CD14-positive monocyte (primary cell): ENCODE results near the gene TTC3. TPM values are rescaled to one million over a fixed set of nuclear protein-coding genes. Genes with fewer than 3 reads are reported as not detected.

Source experiments
- DNase-seq, 3 donors: peaks; one replicate each; pipeline ENCODE4 v3.0.0-alpha.2; 2011 to 2022
- H2AFZ ChIP-seq: 2 replicates; pipeline ENCODE4 v1.6.0; 2012; ENCODE audit warnings: mild to moderate bottlenecking, low read depth, low read length, inconsistent platforms; ENCODE audit not compliant: insufficient read depth, poor library complexity, severe bottlenecking
- H3K27ac ChIP-seq, 2 donors: 1 replicate in 1 of 2; 2 replicates in 1 of 2; pipeline ENCODE4 v1.5.1; 2012 to 2013; ENCODE audit warnings: low read length in 2 of 2, control low read depth in 1 of 2, inconsistent platforms in 1 of 2, low read depth in 1 of 2, mild to moderate bottlenecking in 1 of 2
- H3K27me3 ChIP-seq, 2 donors: one replicate each; pipeline versions ENCODE4 v1.6.0 to v1.6.1; 2011 to 2013; ENCODE audit warnings: low read length in 2 of 2; ENCODE audit not compliant: control insufficient read depth in 2 of 2, insufficient read depth in 2 of 2
- H3K36me3 ChIP-seq, 2 donors: replicated peaks in 1 of 2; 1 replicate in 1 of 2; 2 replicates in 1 of 2; pipeline versions ENCODE4 v1.5.1 to v1.6.1; 2012 to 2013; ENCODE audit warnings: low read length in 2 of 2, control low read depth in 1 of 2, inconsistent platforms in 1 of 2, mild to moderate bottlenecking in 1 of 2; ENCODE audit not compliant: insufficient read depth in 2 of 2, control insufficient read depth in 1 of 2
- H3K4me1 ChIP-seq, 2 donors: 1 replicate in 1 of 2; 2 replicates in 1 of 2; pipeline versions ENCODE4 v1.5.1 to v1.6.1; 2012 to 2013; ENCODE audit warnings: low read length in 2 of 2, control low read depth in 1 of 2, inconsistent platforms in 1 of 2, mild to moderate bottlenecking in 1 of 2, moderate library complexity in 1 of 2; ENCODE audit not compliant: insufficient read depth in 2 of 2, control insufficient read depth in 1 of 2
- H3K4me2 ChIP-seq: replicated peaks from 2 replicates; pipeline ENCODE3; 2012; ENCODE audit warnings: low read length, moderate library complexity, mild to moderate bottlenecking; ENCODE audit not compliant: poor library complexity, severe bottlenecking; ENCODE audit errors: extremely low read depth
- H3K4me3 ChIP-seq, 3 experiments: fragments of 200-600 bp in 1 of 3; sonication (generic) in 1 of 3; replicated peaks in 1 of 3; 1 replicate in 2 of 3; 2 replicates in 1 of 3; pipeline ENCODE4 v1.5.1; 2011 to 2013; ENCODE audit warnings: low read length in 3 of 3, mild to moderate bottlenecking in 3 of 3, control low read depth in 2 of 3, low read depth in 2 of 3, inconsistent platforms in 1 of 3, moderate library complexity in 1 of 3
- H3K79me2 ChIP-seq: 2 replicates; pipeline ENCODE4 v1.6.0; 2012; ENCODE audit warnings: mild to moderate bottlenecking, control low read depth, inconsistent platforms, low read length, moderate library complexity; ENCODE audit not compliant: insufficient read depth
- H3K9ac ChIP-seq: 2 replicates; pipeline ENCODE4 v1.6.0; 2017; ENCODE audit warnings: low read length, mild to moderate bottlenecking; ENCODE audit not compliant: insufficient read depth, poor library complexity, severe bottlenecking
- H3K9me3 ChIP-seq, 2 donors: replicated peaks in 1 of 2; 1 replicate in 1 of 2; 2 replicates in 1 of 2; pipeline versions ENCODE4 v1.5.1 to v1.6.1; 2012 to 2013; ENCODE audit warnings: low read length in 2 of 2, control low read depth in 1 of 2; ENCODE audit not compliant: control insufficient read depth in 1 of 2, insufficient read depth in 1 of 2
- H4K20me1 ChIP-seq: 2 replicates; pipeline ENCODE4 v1.6.0; 2012; ENCODE audit warnings: mild to moderate bottlenecking, low read length, control low read depth, moderate library complexity; ENCODE audit not compliant: insufficient read depth
- H3K27ac Mint-ChIP-seq, 7 donors: one replicate each; pipeline ENCODE4 v1.8.0; 2020; ENCODE audit warnings: mild to moderate bottlenecking in 7 of 7, mixed read lengths in 7 of 7, moderate library complexity in 6 of 7, inconsistent platforms in 2 of 7
- H3K27me3 Mint-ChIP-seq, 3 donors: one replicate each; pipeline ENCODE4 v1.8.0; 2021 to 2022; ENCODE audit warnings: low read depth in 3 of 3, mild to moderate bottlenecking in 3 of 3, mixed read lengths in 3 of 3, moderate library complexity in 3 of 3, inconsistent platforms in 1 of 3
- H3K36me3 Mint-ChIP-seq, 2 donors: one replicate each; pipeline ENCODE4 v1.8.0; 2020; ENCODE audit warnings: mixed read lengths in 2 of 2, inconsistent platforms in 1 of 2, mild to moderate bottlenecking in 1 of 2
- H3K4me1 Mint-ChIP-seq: one replicate; pipeline ENCODE4 v1.8.0; 2020; ENCODE audit warnings: mild to moderate bottlenecking, mixed read lengths
- H3K4me3 Mint-ChIP-seq, 2 donors: one replicate each; pipeline ENCODE4 v1.8.0; 2020; ENCODE audit warnings: mild to moderate bottlenecking in 2 of 2, mixed read lengths in 2 of 2, moderate library complexity in 1 of 2
- H3K9me3 Mint-ChIP-seq, 7 donors: one replicate each; pipeline ENCODE4 v1.8.0; 2020 to 2022; ENCODE audit warnings: mixed read lengths in 7 of 7, mild to moderate bottlenecking in 6 of 7, moderate library complexity in 6 of 7, inconsistent platforms in 2 of 7
- CTCF ChIP-seq: fragments of 200-600 bp; IDR thresholded peaks from one replicate; pipeline ENCODE4 v1.8.0; 2022; ENCODE audit warnings: antibody characterized with exemption, mild to moderate bottlenecking
- WGBS: methylation state at CpG from one replicate; pipeline ENCODE4 v1.1.5; 2013; ENCODE audit warnings: missing lambda C conversion rate; ENCODE audit not compliant: insufficient coverage; 5-methylcytosine and 5-hydroxymethylcytosine counted together
- intact Hi-C, 2 donors: fragments of 100-400 bp; cut with micrococcal nuclease; formaldehyde crosslinking; loops; one replicate each; pipeline versions ENCODE4 v1.15.0 to v1.15.1; 2023
- polyA plus RNA-seq, 3 donors: library from polyadenylated mRNA; depleted of rRNA in 1 of 3; unstranded in 2 of 3; stranded (reverse) in 1 of 3; fragments of 300-500 nt in 2 of 3; fragments of >200 nt in 1 of 3; fragmentation: Illumina TruSeq in 2 of 3; gene quantifications; 1 replicate in 2 of 3; 2 replicates in 1 of 3; pipeline ENCODE4 v1.2.3, GENCODE V29; 2012 to 2021

TTC3 gene
- polyA plus RNA-seq, 3 donors: 9.6 to 35.4 (median 17.9) TPM

- Histone ChIP-seq H3K27me3 (no peaks in the 10 kb centered on the region), H3K9me3 (no peaks in the 10 kb centered on the region), H3K79me2 (no peaks in the 10 kb centered on the region), H3K9ac (no peak overlapping the region), H3K36me3 (peaks cover 77 to 93% of the 10 kb centered on the region in 2 donors), H3K4me3 (no peak overlapping the region), H3K4me1 (no peaks in the 10 kb centered on the region), H2AFZ (no peak overlapping the region), H4K20me1 (peaks cover 24% of the 10 kb centered on the region), H3K27ac (no peak overlapping the region), H3K4me2 (no peak overlapping the region)
- Mint-ChIP-seq H3K27me3 (no peaks in the 10 kb centered on the region), H3K27ac (peak overlapping the region in 2 of 7 donors; percentile 21 to 28), H3K9me3 (peaks cover 0 to 2% (median 0%) of the 10 kb centered on the region in 7 donors), H3K4me1 (no peaks in the 10 kb centered on the region), H3K36me3 (peaks cover 87 to 93% of the 10 kb centered on the region in 2 donors), H3K4me3 (no peak overlapping the region)
- 98% methylated on average over 9 of the region's 9 CpGs for WGBS
- TF ChIP-seq CTCF: no peak
- no peak for DNase-seq
- intact Hi-C loops: no loop called here
Measured at GRCh38 chr21:37233551-37234146, 160.6 kb downstream of the TTC3 start.

- no peaks in the 10 kb centered on the region for H3K4me1 ChIP-seq
- DNase-seq: no peak
- H3K4me3 Mint-ChIP-seq: no peak overlapping the region
- no peak overlapping the region for H3K4me3 ChIP-seq
- H3K27ac Mint-ChIP-seq: peak overlapping the region in 3 of 7 donors; percentile 7 to 27 (median 12)
- no peaks in the 10 kb centered on the region for H3K27me3 ChIP-seq
- H3K4me2 ChIP-seq: no peak overlapping the region
- H3K27ac ChIP-seq: no peak overlapping the region
- H4K20me1 ChIP-seq: peaks cover 51% of the 10 kb centered on the region
- H3K9ac ChIP-seq: no peak overlapping the region
- peaks cover 28% of the 10 kb centered on the region for H3K79me2 ChIP-seq
- intact Hi-C loops: no loop called here
- 100% methylated on average over 2 of the region's 2 CpGs for WGBS
- no peaks in the 10 kb centered on the region for H3K9me3 Mint-ChIP-seq
- H3K36me3 ChIP-seq: peaks cover 62 to 88% of the 10 kb centered on the region in 2 donors
- no peaks in the 10 kb centered on the region for H3K9me3 ChIP-seq
- no peak overlapping the region for H2AFZ ChIP-seq
- TF ChIP-seq CTCF: no peak
- no peaks in the 10 kb centered on the region for H3K27me3 Mint-ChIP-seq
- H3K36me3 Mint-ChIP-seq: peaks cover 68 to 86% of the 10 kb centered on the region in 2 donors
- no peaks in the 10 kb centered on the region for H3K4me1 Mint-ChIP-seq
Measured at GRCh38 chr21:37237346-37237745, 164.3 kb downstream of the TTC3 start.
